AG04450 (cell line): ENCODE data around the gene SAP30BP. TPM values are rescaled to one million over a fixed set of nuclear protein-coding genes. Genes with fewer than 3 reads are reported as not detected.

Source experiments
- CTCF ChIA-PET: fragments of 300-600, 350-600 bp; formaldehyde crosslinking; extraction: SDS; loops from one replicate; lab custom pipeline; 2022; ENCODE audit warnings: antibody characterized with exemption, inconsistent platforms; lab: Charles Lee
- POLR2A ChIA-PET: fragments of 350-600 bp; formaldehyde crosslinking; extraction: SDS; loops from one replicate; lab custom pipeline; 2021; ENCODE audit warnings: antibody characterized with exemption, inconsistent platforms; lab: Yijun Ruan, JAX
- DNase-seq: peaks from one replicate; pipeline ENCODE4 v3.0.0-alpha.2; 2011; ENCODE audit warnings: low read depth, low spot score
- H3K27ac ChIP-seq: one replicate; pipeline ENCODE4 v1.5.1; 2012; ENCODE audit warnings: low read depth, low read length, control low read depth
- H3K27me3 ChIP-seq: one replicate; pipeline ENCODE4 v1.6.0; 2012; ENCODE audit warnings: low read length; ENCODE audit not compliant: control insufficient read depth, insufficient read depth
- H3K4me3 ChIP-seq: 2 replicates; pipeline ENCODE4 v1.5.1; 2011; ENCODE audit warnings: mild to moderate bottlenecking, low read depth, low read length, control low read depth
- H3K9me3 ChIP-seq: 2 replicates; pipeline ENCODE4 v1.5.1; 2012; ENCODE audit warnings: low read length; ENCODE audit not compliant: control insufficient read depth, insufficient read depth
- CTCF ChIP-seq: IDR thresholded peaks from 2 replicates; pipeline ENCODE4 v1.5.1; 2011; ENCODE audit warnings: low read depth, low read length, control low read depth, inconsistent platforms
- polyA plus RNA-seq: library from polyadenylated mRNA; depleted of rRNA; stranded (reverse); fragments of >200 nt; gene quantifications from 2 replicates; pipeline ENCODE4 v1.2.3, GENCODE V29; 2011

SAP30BP gene
- polyA plus RNA-seq, 1 experiment = 75.4 TPM

- CTCF ChIA-PET = interaction anchor here (0.6 to 11.0 kb wide), 3 partner anchors 10 to 245 kb away, joined by 3 to 309 read pairs (median 11); no protein-coding TSS in a partner anchor
- POLR2A ChIA-PET = no interaction called here
- no peak for TF ChIP-seq CTCF
- Histone ChIP-seq H3K27ac (no peak overlapping the region), H3K4me3 (no peak overlapping the region), H3K9me3 (no peaks in the 10 kb centered on the region; the same call in 1 of the 2 replicates), H3K27me3 (no peaks in the 10 kb centered on the region)
- DNase-seq = no peak
Observed at GRCh38 chr17:75629157-75629556, 38.0 kb upstream of the SAP30BP start.

GRCh38 chr17:75630071-75630917, 36.8 kb upstream of the SAP30BP start:
- no peak for DNase-seq
- H3K9me3 ChIP-seq = no peaks in the 10 kb centered on the region; the same call in 1 of the 2 replicates
- POLR2A ChIA-PET = no interaction called here
- no peaks in the 10 kb centered on the region for H3K27me3 ChIP-seq
- no peak overlapping the region for H3K27ac ChIP-seq
- H3K4me3 ChIP-seq = no peak overlapping the region
- TF ChIP-seq CTCF = no peak
- CTCF ChIA-PET = interaction anchor here (0.6 to 11.0 kb wide), 5 partner anchors 9 to 123 kb away, joined by 3 to 309 read pairs (median 4); no protein-coding TSS in a partner anchor

- CTCF ChIA-PET = interaction anchor here (3.5 to 11.0 kb wide), 2 partner anchors 11 to 117 kb away, joined by 49 to 309 read pairs; no protein-coding TSS in a partner anchor
- no peak for TF ChIP-seq CTCF
- Histone ChIP-seq H3K27me3 (no peaks in the 10 kb centered on the region), H3K4me3 (no peak overlapping the region), H3K9me3 (no peaks in the 10 kb centered on the region; the same call in 1 of the 2 replicates), H3K27ac (no peak overlapping the region)
- no peak for DNase-seq
- POLR2A ChIA-PET = no interaction called here
Observed at GRCh38 chr17:75631353-75631752, 35.8 kb upstream of the SAP30BP start.

GRCh38 chr17:75632428-75632827, 34.7 kb upstream of the SAP30BP start:
- H3K4me3 ChIP-seq = no peak overlapping the region
- no peak for DNase-seq
- H3K9me3 ChIP-seq = no peaks in the 10 kb centered on the region; the same call in 1 of the 2 replicates
- ChIA-PET CTCF (interaction anchor here (0.5 to 11.0 kb wide), 44 partner anchors 8 to 231 kb away, joined by 3 to 309 read pairs (median 6); partner anchors contain the start of genes RECQL5, SAP30BP and TSEN54), POLR2A (interaction anchor here (0.6 to 1.2 kb wide), 4 partner anchors 24 to 117 kb away, joined by 3 to 13 read pairs (median 6); partner anchors contain the start of genes RECQL5 and SAP30BP)
- no peak for TF ChIP-seq CTCF
- H3K27me3 ChIP-seq = no peaks in the 10 kb centered on the region
- peak overlapping the region; percentile 21 for H3K27ac ChIP-seq
